AG04450 (cell line): ENCODE data around the gene PALLD. TPM values are rescaled to one million over a fixed set of nuclear protein-coding genes. Genes with fewer than 3 reads are reported as not detected.

Source experiments
- CTCF ChIA-PET: fragments of 300-600, 350-600 bp; formaldehyde crosslinking; extraction: SDS; loops from one replicate; lab custom pipeline; 2022; ENCODE audit warnings: antibody characterized with exemption, inconsistent platforms; lab: Charles Lee
- POLR2A ChIA-PET: fragments of 350-600 bp; formaldehyde crosslinking; extraction: SDS; loops from one replicate; lab custom pipeline; 2021; ENCODE audit warnings: antibody characterized with exemption, inconsistent platforms; lab: Yijun Ruan, JAX
- DNase-seq: peaks from one replicate; pipeline ENCODE4 v3.0.0-alpha.2; 2011; ENCODE audit warnings: low read depth, low spot score
- H3K27ac ChIP-seq: one replicate; pipeline ENCODE4 v1.5.1; 2012; ENCODE audit warnings: low read depth, low read length, control low read depth
- H3K27me3 ChIP-seq: one replicate; pipeline ENCODE4 v1.6.0; 2012; ENCODE audit warnings: low read length; ENCODE audit not compliant: control insufficient read depth, insufficient read depth
- H3K4me3 ChIP-seq: 2 replicates; pipeline ENCODE4 v1.5.1; 2011; ENCODE audit warnings: mild to moderate bottlenecking, low read depth, low read length, control low read depth
- H3K9me3 ChIP-seq: 2 replicates; pipeline ENCODE4 v1.5.1; 2012; ENCODE audit warnings: low read length; ENCODE audit not compliant: control insufficient read depth, insufficient read depth
- CTCF ChIP-seq: IDR thresholded peaks from 2 replicates; pipeline ENCODE4 v1.5.1; 2011; ENCODE audit warnings: low read depth, low read length, control low read depth, inconsistent platforms
- polyA plus RNA-seq: library from polyadenylated mRNA; depleted of rRNA; stranded (reverse); fragments of >200 nt; gene quantifications from 2 replicates; pipeline ENCODE4 v1.2.3, GENCODE V29; 2011

Gene PALLD
- polyA plus RNA-seq, 1 experiment: 159 TPM

- H3K27me3 ChIP-seq: no peaks in the 10 kb centered on the region
- no peak for DNase-seq
- no peaks in the 10 kb centered on the region for H3K9me3 ChIP-seq
- ChIA-PET CTCF (interaction anchor here (2.3 kb wide), 1 partner anchor 9 kb away, joined by 6 read pairs; no protein-coding TSS in a partner anchor), POLR2A (no interaction called here)
- TF ChIP-seq CTCF: no peak
- no peak overlapping the region for H3K27ac ChIP-seq
- H3K4me3 ChIP-seq: no peak overlapping the region
These were observed 97.3 kb downstream of the PALLD start for GRCh38 chr4:168594121-168594520.

- ChIA-PET CTCF (interaction anchor here (2.5 kb wide), 1 partner anchor 13 kb away, joined by 13 read pairs; no protein-coding TSS in a partner anchor), POLR2A (no interaction called here)
- H3K4me3 ChIP-seq: no peak overlapping the region
- no peak for DNase-seq
- H3K9me3 ChIP-seq: no peaks in the 10 kb centered on the region
- no peak for TF ChIP-seq CTCF
- no peaks in the 10 kb centered on the region for H3K27me3 ChIP-seq
- H3K27ac ChIP-seq: no peak overlapping the region
These were observed 101.3 kb downstream of the PALLD start for GRCh38 chr4:168598191-168598590.

GRCh38 chr4:168600796-168601583, 104.1 kb downstream of the PALLD start:
- Histone ChIP-seq H3K27ac (no peak overlapping the region), H3K4me3 (no peak overlapping the region), H3K27me3 (no peaks in the 10 kb centered on the region), H3K9me3 (no peaks in the 10 kb centered on the region)
- no peak for DNase-seq
- ChIA-PET CTCF (interaction anchor here (1.1 to 2.3 kb wide), 2 partner anchors 15 to 322 kb away, joined by 3 to 14 read pairs; no protein-coding TSS in a partner anchor), POLR2A (interaction anchor here (0.7 kb wide), 1 partner anchor 121 kb away, joined by 4 read pairs; the partner anchor contains the start of gene DDX60L)
- TF ChIP-seq CTCF: no peak

GRCh38 chr4:168601899-168602298, 105.0 kb downstream of the PALLD start:
- Histone ChIP-seq H3K27ac (no peak overlapping the region), H3K27me3 (no peaks in the 10 kb centered on the region), H3K9me3 (no peaks in the 10 kb centered on the region), H3K4me3 (no peak overlapping the region)
- DNase-seq: no peak
- POLR2A ChIA-PET: no interaction called here
- CTCF ChIA-PET: interaction anchor here (2.3 kb wide), 1 partner anchor 16 kb away, joined by 14 read pairs; no protein-coding TSS in a partner anchor
- no peak for TF ChIP-seq CTCF
